Ovary (tissue), 9 donors: ENCODE measurements around the gene DDX39A. TPM values are rescaled to one million over a fixed set of nuclear protein-coding genes. Genes with fewer than 3 reads are reported as not detected.

Experiments used
- DNase-seq, 5 donors: peaks; one replicate each; pipeline ENCODE4 v3.0.0-alpha.2; 2019 to 2020
- H3K27ac ChIP-seq, 2 donors: fragments of 200-600 bp; one replicate each; pipeline versions ENCODE4 v1.5.1 to v1.8.0; 2019 to 2022
- H3K27me3 ChIP-seq: fragments of 200-600 bp; one replicate; pipeline ENCODE4 v1.8.0; 2022
- H3K36me3 ChIP-seq: fragments of 200-600 bp; sonication (generic); one replicate; pipeline ENCODE4 v1.5.1; 2019
- H3K4me1 ChIP-seq: one replicate; pipeline ENCODE4 v1.8.1; 2013; ENCODE audit warnings: mild to moderate bottlenecking, moderate library complexity; ENCODE audit not compliant: insufficient read depth
- H3K4me3 ChIP-seq: fragments of 200-600 bp; sonication (generic); one replicate; pipeline ENCODE4 v1.5.1; 2017
- H3K9me3 ChIP-seq, 2 donors: fragments of 200-600 bp in 1 of 2; sonication (generic) in 1 of 2; one replicate each; pipeline versions ENCODE4 v1.5.1 to v1.8.1; 2013 to 2019; ENCODE audit warnings: mild to moderate bottlenecking in 1 of 2, moderate library complexity in 1 of 2
- EP300 ChIP-seq: sonication (generic); formaldehyde crosslinking; IDR thresholded peaks from one replicate; pipeline ENCODE4 v1.6.1; 2017; ENCODE audit warnings: antibody characterized with exemption
- POLR2A ChIP-seq: fragments of 450-650 bp; IDR thresholded peaks from one replicate; pipeline ENCODE4 v1.6.1; 2017; ENCODE audit warnings: antibody characterized with exemption, mild to moderate bottlenecking, moderate library complexity
- WGBS, 3 donors: extraction: QIAGEN DNeasy Blood & Tissue Kit in 1 of 3; methylation state at CpG; one replicate each; pipeline versions ENCODE4 v1.1.5 to v1.1.7; 2013 to 2017; 5-methylcytosine and 5-hydroxymethylcytosine counted together
- intact Hi-C, 4 donors: fragments of 100-400 bp; cut with DNase I; formaldehyde crosslinking; loops; one replicate each; pipeline versions ENCODE4 v1.11.0 to v1.15.1; 2022 to 2023
- polyA plus RNA-seq, 2 donors: library from polyadenylated mRNA; stranded (reverse); fragments of 200-250 nt in 1 of 2; fragments of 350-450 nt in 1 of 2; fragmentation: Illumina TruSeq in 1 of 2; extraction: RNeasy Lipid Tissue Mini Kit (QIAGEN cat#74804) in 1 of 2; gene quantifications; one replicate each; pipeline ENCODE4 v1.2.3, GENCODE V29; 2013 to 2014
- total RNA-seq, 7 donors: library from RNA; depleted of rRNA in 2 of 7; stranded (reverse); fragments of >200 nt in 2 of 7; fragmentation: NEBNext Ultra II Directional in 3 of 7; extraction: Animal tissue kit (Norgen Biotek cat#: 25700) in 3 of 7; gene quantifications; one replicate each; pipeline versions ENCODE4 v1.1.0 to v1.2.4, GENCODE V29; 2016 to 2023
- TF ChIP-seq, protein P1 (sequence below), 3 donors: fragments of 450-650 bp in 2 of 3; fragments of 200-600 bp in 1 of 3; IDR thresholded peaks; one replicate each; pipeline versions ENCODE4 v1.5.1 to v1.8.0; 2016 to 2022; ENCODE audit warnings: antibody characterized with exemption in 3 of 3, mild to moderate bottlenecking in 1 of 3
- donor health status: DM: no; HTN: no; CAD: no; lungs with moderate emphysema.
- donor health status: DM: no; HTN: no; CAD: no.
- donor health status: Bipolar disorder and iron deficiency.
- donor health status: DM: yes; HTN: yes; CAD: no.
- donor health status: DM: no; HTN: no; CAD: no.
- donor health status: DM: yes; HTN: yes; CAD: no.

The DDX39A gene
- total and polyA plus RNA-seq, 9 donors: 7.9 to 48.4 (median 31.8) TPM

DNA sequence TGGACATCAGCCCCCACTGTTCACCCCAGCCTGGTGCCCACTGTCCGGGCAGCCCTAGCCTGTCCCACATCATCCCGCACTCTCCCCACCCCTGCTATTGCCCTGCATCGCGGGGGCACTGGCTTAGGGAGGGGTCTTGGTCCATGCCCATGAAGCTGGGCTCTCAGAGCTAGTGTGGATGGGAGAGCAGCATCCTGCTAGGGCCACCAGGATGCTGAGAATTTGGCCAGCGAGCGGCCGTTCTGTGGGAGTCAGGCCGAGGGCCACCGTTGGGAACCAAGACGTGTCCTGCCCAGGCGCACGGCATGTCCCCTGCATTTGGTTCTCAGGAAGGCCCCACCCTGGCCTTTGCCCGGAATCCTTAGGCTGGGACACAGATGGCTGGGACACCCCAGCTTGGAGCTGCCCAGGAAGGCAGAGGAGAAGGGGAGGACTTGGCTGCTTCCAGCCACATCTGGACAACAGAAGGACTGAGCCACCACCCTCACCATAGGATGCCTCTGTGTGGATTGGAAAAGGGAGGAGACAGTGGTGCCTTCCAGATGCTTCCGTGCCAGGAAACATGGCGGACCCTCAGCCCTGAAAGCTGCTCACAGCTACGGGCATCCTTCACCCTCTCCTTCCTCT, 23.3 kb downstream of the DDX39A start:
- intact Hi-C loops: no loop called here
- no peaks in the 10 kb centered on the region for H3K36me3 ChIP-seq
- H3K9me3 ChIP-seq: no peaks in the 10 kb centered on the region
- no peaks in the 10 kb centered on the region for H3K4me1 ChIP-seq
- 88 to 92% (median 90%) methylated on average over 16 of the region's 16 CpGs for WGBS, 3 donors
- no peak overlapping the region for H3K27ac ChIP-seq
- TF ChIP-seq POLR2A (no peak), EP300 (no peak)
- TF ChIP-seq, protein P1, sequence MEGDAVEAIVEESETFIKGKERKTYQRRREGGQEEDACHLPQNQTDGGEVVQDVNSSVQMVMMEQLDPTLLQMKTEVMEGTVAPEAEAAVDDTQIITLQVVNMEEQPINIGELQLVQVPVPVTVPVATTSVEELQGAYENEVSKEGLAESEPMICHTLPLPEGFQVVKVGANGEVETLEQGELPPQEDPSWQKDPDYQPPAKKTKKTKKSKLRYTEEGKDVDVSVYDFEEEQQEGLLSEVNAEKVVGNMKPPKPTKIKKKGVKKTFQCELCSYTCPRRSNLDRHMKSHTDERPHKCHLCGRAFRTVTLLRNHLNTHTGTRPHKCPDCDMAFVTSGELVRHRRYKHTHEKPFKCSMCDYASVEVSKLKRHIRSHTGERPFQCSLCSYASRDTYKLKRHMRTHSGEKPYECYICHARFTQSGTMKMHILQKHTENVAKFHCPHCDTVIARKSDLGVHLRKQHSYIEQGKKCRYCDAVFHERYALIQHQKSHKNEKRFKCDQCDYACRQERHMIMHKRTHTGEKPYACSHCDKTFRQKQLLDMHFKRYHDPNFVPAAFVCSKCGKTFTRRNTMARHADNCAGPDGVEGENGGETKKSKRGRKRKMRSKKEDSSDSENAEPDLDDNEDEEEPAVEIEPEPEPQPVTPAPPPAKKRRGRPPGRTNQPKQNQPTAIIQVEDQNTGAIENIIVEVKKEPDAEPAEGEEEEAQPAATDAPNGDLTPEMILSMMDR (IDR thresholded peaks at IDR 0.05): no peak
- no peaks in the 10 kb centered on the region for H3K27me3 ChIP-seq
- no peak overlapping the region for H3K4me3 ChIP-seq
- DNase-seq: no peak

DNA sequence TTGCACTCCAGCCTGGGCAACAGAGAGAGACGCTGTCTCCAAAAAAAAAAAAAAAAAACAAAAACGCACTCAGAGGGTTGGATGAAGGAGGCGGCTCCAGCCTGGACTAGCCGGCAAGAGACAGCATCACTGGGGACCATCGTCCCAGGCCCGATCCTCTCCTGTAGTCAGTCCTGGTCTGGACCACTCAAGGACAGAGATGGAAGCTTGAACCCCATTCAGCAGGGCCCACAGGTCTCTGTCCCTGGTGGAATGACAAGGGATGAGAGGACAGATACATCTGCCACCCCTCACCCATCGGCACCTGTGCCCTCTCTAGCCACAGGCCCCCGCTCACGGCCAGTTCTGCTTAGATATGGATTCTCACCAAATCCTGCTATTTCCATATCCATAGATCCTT, 23.9 kb downstream of the DDX39A start:
- Histone ChIP-seq H3K36me3 (no peaks in the 10 kb centered on the region), H3K9me3 (no peaks in the 10 kb centered on the region), H3K27me3 (no peaks in the 10 kb centered on the region), H3K4me1 (no peaks in the 10 kb centered on the region), H3K27ac (no peak overlapping the region), H3K4me3 (no peak overlapping the region)
- DNase-seq: no peak
- TF ChIP-seq POLR2A: no peak
- TF ChIP-seq EP300: no peak
- TF ChIP-seq, protein P1 (IDR thresholded peaks at IDR 0.05): no peak
- 81 to 90% (median 87%) methylated on average over 9 of the region's 9 CpGs for WGBS, 3 donors
- intact Hi-C loops: no loop called here

DNA sequence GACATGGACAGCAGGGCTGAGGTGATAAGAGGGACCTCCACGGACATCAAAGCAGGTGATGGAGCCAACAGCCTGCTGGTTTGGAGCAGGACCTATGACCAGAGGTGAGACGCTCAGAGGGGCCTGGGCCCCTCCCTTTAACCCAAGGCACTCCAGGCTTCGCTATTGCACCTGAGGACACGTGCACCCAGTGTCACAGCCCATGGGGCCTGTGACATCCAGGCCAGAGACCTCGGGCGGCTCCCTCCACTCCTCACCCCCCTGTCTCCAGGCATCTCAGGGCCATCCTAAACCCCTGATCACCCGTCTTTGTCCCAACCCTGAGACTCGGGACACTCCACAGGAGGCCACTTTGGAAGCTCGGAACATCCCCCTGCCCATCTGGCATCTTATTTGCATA, 25.0 kb downstream of the DDX39A start:
- Histone ChIP-seq H3K27me3 (no peaks in the 10 kb centered on the region), H3K27ac (no peak overlapping the region), H3K4me1 (no peaks in the 10 kb centered on the region), H3K36me3 (no peaks in the 10 kb centered on the region), H3K9me3 (no peaks in the 10 kb centered on the region), H3K4me3 (no peak overlapping the region)
- no peak for DNase-seq
- TF ChIP-seq, protein P1 (IDR thresholded peaks at IDR 0.05): no peak
- no peak for TF ChIP-seq POLR2A
- no peak for TF ChIP-seq EP300
- intact Hi-C loops: no loop called here
- WGBS, 3 donors: 83 to 88% (median 86%) methylated on average over 9 of the region's 9 CpGs

DNA sequence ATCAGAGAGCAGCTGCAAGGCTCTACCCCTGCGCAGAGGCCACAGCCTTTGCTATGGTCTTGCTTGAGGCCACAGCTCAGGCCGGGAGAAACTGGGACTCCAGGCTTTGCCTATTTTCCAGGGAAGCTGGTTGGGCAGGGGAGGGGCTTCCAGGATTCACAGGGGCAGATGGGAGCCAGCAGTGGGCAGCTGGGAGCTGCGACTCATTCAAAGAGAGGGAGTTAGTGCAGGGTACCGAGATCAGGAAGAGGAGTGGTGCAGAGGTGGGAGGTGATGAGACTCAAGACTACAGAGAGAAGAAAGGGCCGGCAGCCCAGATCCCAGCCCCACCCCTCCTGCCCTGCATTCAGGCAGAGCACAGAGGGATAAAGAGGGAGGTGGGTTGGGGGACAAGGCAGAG, 25.8 kb downstream of the DDX39A start:
- no peak for TF ChIP-seq EP300
- TF ChIP-seq POLR2A: no peak
- TF ChIP-seq, protein P1 (IDR thresholded peaks at IDR 0.05): no peak
- Histone ChIP-seq H3K9me3 (no peaks in the 10 kb centered on the region), H3K27ac (no peak overlapping the region), H3K4me3 (no peak overlapping the region), H3K4me1 (no peaks in the 10 kb centered on the region), H3K27me3 (no peaks in the 10 kb centered on the region), H3K36me3 (no peaks in the 10 kb centered on the region)
- DNase-seq: no peak
- WGBS, 3 donors: 59 to 66% (median 64%) methylated on average over 5 of the region's 5 CpGs
- intact Hi-C loops: no loop called here
